Stimulated activated CD4-positive, alpha-beta T cell treated with anti-CD3 and anti-CD28 coated beads, Interleukin-2, amount 100 ng/mL, for 48 hours (primary cell): ENCODE results near the gene MED13.
A peak's percentile ranks its signal among the peaks of the same experiment; 100 is the strongest.

Experiments used
- DNase-seq, 2 donors: peaks; one replicate each; pipeline ENCODE4 v3.0.0-alpha.2; 2020

The MED13 gene, protein sequence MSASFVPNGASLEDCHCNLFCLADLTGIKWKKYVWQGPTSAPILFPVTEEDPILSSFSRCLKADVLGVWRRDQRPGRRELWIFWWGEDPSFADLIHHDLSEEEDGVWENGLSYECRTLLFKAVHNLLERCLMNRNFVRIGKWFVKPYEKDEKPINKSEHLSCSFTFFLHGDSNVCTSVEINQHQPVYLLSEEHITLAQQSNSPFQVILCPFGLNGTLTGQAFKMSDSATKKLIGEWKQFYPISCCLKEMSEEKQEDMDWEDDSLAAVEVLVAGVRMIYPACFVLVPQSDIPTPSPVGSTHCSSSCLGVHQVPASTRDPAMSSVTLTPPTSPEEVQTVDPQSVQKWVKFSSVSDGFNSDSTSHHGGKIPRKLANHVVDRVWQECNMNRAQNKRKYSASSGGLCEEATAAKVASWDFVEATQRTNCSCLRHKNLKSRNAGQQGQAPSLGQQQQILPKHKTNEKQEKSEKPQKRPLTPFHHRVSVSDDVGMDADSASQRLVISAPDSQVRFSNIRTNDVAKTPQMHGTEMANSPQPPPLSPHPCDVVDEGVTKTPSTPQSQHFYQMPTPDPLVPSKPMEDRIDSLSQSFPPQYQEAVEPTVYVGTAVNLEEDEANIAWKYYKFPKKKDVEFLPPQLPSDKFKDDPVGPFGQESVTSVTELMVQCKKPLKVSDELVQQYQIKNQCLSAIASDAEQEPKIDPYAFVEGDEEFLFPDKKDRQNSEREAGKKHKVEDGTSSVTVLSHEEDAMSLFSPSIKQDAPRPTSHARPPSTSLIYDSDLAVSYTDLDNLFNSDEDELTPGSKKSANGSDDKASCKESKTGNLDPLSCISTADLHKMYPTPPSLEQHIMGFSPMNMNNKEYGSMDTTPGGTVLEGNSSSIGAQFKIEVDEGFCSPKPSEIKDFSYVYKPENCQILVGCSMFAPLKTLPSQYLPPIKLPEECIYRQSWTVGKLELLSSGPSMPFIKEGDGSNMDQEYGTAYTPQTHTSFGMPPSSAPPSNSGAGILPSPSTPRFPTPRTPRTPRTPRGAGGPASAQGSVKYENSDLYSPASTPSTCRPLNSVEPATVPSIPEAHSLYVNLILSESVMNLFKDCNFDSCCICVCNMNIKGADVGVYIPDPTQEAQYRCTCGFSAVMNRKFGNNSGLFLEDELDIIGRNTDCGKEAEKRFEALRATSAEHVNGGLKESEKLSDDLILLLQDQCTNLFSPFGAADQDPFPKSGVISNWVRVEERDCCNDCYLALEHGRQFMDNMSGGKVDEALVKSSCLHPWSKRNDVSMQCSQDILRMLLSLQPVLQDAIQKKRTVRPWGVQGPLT (N-terminal part only)

DNA sequence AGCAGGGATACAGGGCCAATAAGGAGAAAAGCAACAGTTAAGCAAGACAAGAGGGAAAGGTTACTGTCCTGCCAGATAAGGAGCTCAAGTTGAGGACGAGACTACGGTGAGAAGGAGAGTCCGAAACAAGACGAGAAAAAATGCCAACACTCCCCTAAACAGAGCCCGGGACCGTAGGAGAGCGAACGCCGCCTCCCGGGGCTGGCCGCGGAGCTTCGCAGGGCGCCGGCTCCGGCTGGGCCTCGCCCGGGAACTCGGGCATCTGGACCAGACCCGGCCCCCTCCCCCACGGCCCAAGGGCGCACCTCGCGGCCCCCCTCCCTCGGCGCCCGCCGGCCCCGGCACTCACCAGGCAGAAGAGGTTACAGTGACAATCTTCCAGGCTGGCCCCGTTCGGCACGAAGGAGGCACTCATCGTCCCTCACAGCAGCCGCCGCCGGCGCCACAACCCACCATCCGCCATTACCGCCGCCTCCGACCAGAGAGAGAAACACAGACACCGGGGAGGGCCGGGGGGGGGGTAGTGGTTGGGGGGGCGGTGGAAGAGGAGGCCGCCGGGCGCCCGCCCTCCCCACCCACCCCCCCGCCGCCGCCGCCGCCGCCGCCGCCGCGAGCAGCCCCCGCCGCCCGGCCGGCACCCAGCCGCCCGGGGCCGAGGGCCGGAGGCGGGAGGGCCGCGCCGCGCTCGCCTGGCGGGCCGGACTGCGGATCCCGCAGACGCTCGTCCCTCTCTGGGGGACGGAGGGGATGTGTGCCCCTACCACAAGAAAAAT, at the start of gene MED13:
MED13 (minus strand) TSS at position 488 of the 773 bp plus-strand sequence; CDS start at position 415, 73 bp downstream.
- peak; percentile 36 to 38 for DNase-seq

DNA sequence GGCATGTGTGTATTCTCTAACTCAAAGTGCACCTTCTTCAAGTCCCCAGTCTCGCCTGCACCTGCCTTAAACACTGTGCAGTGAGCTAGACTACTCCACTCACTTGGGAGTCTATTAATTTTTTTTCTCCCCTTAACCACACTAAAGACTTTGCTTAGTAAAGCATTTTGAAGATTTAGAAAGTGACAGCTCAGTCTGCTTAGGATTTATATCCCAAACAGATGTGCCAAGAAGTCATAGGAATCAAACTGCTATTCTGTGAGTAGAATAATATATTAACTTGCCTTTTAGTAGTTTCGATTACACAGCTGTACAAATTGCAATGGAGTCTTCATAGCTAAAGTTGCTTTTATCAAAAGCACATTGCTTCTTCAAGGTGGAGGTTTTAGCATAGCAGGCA, 47.2 kb upstream of the MED13 start:
- no peak for DNase-seq

- DNase-seq: no peak
Measured at GRCh38 chr17:62111562-62112171, 46.6 kb upstream of the MED13 start.

DNA sequence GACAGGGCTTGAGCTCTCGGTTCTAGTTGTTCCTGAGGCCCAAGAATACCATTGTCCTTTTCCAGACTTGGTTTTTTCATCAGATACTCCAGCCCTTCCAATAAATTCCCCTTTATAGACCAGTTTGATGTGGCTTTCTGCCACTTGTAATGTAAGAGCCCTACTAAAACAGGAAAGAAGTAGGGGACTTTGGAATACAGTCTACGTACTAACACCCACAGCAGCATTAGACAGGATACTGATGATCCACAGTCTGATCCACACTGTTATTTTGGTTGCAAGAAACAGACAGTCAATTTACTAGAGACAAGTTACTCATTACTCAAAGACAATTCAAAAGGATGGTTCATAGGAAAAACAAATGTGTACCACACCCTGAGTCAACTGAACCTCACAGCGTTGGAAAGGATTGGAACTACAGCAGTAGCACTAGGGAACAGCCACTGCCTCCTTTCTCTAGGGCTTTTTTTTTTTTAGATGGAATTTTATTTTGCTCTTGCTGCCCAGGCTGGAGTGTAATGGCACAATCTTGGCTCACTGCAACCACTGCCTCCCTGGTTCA, 45.9 kb upstream of the MED13 start:
- DNase-seq: no peak

DNA sequence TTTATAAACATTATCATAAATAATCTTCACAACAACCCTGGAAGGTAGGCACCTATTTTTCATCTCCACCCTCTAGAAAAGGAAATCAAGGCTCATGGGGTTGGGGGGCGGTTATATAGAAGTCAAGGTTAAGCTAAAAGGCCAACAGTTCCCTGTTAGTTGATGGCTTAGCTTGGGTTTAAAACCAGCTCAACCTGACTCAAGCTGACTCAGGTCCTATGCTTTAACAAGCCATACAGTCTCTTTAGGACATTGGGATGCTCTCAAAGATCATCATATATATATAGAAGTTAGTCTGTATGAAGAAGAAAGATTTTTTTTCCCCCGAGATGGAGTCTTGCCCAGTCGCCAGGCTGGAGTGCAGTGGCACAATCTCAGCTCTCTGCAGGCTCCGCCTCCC, 44.8 kb upstream of the MED13 start:
- DNase-seq: no peak

DNA sequence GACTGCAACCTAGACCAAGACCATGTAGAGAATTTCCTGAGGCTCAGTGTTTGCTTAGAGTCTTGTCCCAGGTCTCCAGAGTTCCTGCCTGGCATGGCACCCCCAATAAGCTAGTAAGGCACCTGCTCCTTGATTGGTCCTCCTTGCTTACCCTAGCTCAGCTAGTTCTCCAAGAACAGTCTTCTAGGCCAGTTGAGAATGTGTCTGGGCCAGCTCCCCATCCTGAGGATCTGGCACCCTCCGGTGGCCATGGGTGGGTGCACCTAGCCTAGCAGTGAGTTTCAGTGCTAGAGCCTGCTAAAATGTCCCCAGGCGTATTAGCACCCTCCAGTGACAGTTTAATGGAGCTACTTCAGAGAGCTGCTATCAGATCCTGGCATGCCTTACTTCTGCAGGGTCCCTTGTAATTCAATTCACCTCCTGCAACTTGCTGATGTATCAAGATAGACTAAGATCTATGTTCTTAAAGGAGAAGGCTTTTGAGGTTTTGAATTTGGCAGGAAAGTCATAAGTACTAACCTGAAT, 44.4 kb upstream of the MED13 start:
- peak; percentile 51 to 57 for DNase-seq

- DNase-seq: no peak
Measured at GRCh38 chr17:62105861-62106260, 40.8 kb upstream of the MED13 start.

- DNase-seq: no peak
Measured at GRCh38 chr17:62105357-62105756, 40.3 kb upstream of the MED13 start.

DNA sequence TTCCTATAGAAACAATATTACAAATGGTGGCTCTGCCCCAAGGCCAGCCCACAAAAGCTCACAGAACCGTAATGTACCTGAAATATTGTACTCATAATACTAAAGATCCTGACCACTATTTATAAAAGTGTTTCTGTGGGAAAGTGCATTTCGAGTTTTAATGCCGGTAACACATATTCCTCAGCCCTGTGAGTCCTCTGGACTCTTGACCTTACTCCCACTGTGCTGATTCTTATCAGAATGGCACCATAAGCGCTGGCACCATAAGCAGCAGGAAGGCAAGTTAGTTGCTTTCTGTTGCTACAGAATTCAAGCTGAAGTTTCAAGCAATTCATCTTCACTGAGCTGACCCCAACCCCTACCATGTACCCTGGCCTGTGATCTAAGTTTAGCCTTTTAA, 36.4 kb upstream of the MED13 start:
- no peak for DNase-seq

- no peak for DNase-seq
Measured at GRCh38 chr17:62101090-62101489, 36.0 kb upstream of the MED13 start.

DNA sequence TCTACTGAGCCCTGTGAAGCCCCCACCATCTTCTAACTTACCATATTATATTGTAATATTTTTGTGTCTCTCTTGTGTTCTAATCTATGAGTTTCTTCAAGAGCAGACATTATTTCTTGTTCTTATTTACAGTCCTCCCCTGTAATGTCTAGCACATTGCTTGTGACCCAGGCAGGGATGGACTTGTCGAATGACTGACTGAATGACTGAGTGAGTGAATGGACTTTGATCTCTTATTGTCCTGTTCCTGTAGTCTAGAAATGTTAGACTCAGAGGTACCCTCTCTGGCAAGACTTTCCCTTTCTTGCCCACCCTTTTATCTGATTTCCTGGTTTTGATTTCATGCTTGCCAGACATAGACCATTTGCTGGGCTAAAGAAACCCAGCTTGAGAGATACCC, 35.0 kb upstream of the MED13 start:
- no peak for DNase-seq

- DNase-seq: no peak
Measured at GRCh38 chr17:62099532-62099931, 34.5 kb upstream of the MED13 start.

GRCh38 chr17:62098623-62099231, 33.6 kb upstream of the MED13 start:
- DNase-seq: no peak

DNA sequence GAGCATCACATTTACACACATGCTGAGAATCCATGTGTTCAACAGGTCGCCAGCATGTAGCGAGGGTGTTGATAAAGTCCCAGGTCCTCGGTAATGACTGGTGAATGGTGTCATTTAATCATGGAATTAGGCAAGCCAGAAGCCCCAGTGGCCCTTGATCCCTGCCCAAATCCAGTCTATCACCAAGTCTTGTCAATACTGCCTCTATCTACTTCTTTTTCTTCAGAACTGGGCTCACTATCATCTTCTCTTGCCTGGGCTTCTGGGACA, 31.3 kb upstream of the MED13 start:
- no peak for DNase-seq

DNA sequence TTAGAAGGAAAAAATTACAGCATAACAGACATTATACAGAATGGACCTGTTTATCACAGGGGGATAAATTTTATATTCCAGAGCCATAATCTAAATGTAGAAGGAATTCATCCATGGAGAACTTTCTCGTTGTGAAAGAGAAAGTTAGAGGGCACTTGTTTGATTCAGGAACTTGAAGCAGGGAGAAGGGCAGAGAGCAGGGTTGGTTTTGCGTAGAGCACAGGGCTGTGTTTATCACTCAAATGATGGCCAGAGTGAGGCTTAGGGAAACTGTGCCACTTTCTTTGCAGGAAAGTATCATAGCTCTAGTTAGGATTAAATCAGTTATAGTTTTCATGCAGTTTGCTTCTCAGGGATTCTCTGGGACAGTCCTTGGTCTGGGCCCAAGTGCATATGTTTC, 29.1 kb upstream of the MED13 start:
- DNase-seq: no peak

- no peak for DNase-seq
Measured at GRCh38 chr17:62093188-62094155, 28.4 kb upstream of the MED13 start.

DNA sequence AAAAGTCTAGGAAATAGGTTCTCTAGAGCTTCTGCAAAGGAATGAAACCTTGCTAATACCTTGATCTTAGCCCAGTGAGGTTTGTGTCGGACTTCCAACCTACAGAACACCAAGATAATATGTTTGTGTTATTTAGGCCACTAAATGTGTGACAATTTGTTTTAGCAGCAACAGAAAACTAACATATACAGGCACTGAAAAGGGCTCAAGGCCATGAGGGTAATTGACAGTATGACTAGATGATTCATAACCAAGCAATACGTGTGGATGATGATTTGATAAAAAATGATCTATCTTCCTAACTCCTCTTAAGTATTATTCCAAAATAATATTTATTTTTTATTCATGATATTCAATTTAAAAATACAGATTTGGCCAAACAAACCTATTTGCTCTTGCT, 27.7 kb upstream of the MED13 start:
- no peak for DNase-seq

GRCh38 chr17:62091804-62092203, 26.7 kb upstream of the MED13 start:
- DNase-seq: no peak

DNA sequence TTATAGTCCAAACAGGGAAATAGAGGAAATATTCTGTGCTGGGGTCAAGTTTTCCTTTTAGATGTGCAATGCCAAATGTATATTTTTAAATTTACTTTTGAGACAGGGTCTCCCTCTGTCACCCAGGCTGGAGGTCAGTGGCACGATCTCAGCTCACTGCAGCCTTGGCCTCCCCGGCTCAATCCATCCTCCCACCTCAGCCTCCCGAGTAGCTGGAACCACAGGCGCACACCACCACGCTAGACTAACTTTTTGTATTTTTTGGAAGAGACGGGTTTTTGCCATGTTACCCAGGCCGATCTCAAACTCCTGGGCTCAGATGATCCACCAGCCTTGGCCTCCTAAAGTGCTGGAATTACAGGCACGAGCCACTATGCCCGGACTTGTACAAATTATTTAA, 25.8 kb upstream of the MED13 start:
- no peak for DNase-seq
